ENCODE results near the gene RABL2A.
"Not testable (repeated sequence)": the region's sequence is repeated elsewhere in the genome, so short reads cannot be mapped to it uniquely, and the experiment has no call there.

The RABL2A gene

DNA sequence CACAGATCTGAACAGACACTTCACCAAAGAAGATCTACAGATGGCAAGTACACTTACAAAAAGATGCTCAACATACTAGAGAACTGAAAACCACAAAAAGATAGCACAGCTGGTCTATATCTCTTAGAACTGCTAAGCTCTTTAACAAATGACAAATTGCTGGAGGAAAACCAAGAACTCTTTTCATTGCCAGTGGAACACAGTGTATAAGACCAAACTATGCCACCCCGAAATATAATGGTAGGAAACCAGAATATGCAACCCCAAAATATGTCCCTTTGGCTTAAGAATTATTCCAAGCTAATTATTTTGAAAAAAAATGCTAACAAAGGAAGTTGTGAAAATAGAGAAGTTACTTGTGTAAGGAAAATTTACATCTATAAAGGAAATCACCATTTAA lies 21.0 kb upstream of the RABL2A start:
- DNase-seq (ENCODE audit: low read depth in 2 of 2, low spot score in 1 of 2) = not testable (repeated sequence)

GRCh38 chr2:113609822-113610221 lies 17.2 kb upstream of the RABL2A start:
- not testable (repeated sequence) for DNase-seq (ENCODE audit: low read depth in 2 of 2, low spot score in 1 of 2)

- DNase-seq (ENCODE audit: low read depth in 2 of 2, low spot score in 1 of 2) = not testable (repeated sequence)
Measured at GRCh38 chr2:113621002-113621401, 6.1 kb upstream of the RABL2A start.

- DNase-seq (ENCODE audit: low read depth in 2 of 2, low spot score in 1 of 2) = not testable (repeated sequence)
Measured at GRCh38 chr2:113625906-113626305, 1.2 kb upstream of the RABL2A start.

DNA sequence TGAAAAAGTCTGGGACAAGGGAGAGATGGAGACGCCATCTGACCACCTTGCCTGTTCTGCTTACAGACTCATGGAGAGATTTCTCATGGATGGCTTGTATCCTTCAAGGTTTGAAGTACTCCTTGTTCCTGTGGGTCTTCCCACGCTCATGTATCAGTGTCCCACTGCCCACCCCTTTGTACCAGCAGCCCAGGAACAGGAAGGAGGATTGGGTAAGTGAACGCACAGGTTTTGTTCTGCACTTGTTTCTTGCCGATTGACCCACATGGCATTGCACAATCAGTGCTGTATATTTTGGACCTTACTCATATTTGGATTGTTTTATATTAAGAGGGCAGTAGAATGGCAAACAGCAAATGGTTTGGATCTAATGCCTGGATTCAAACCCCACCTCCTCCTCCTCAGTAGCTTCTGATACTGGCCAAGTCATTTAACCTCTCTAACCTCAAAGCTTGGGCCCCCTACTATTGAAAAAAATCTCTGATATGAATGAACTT lies 5.8 kb downstream of the RABL2A start:
- DNase-seq (ENCODE audit: low read depth in 2 of 2, low spot score in 1 of 2) = not testable (repeated sequence)

DNA sequence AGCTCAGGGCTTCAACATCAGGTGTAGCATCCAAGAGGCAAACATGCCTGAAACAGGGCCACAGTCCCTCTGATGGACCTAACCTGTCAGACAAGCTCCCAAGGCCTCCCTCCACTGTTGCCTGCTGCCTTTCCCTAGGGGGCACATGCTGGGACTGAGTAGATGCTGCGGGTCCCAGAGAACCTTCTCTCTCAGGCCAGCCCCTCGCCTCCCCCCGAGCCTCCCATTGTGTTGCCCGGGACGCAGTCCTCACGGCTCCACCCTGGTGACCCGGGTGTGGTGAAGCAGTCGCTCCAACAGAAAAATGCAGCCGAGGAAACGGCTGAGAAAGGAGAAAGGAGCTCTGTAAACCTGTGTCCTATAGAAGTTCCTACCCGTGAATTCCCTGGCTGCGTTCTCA lies 8.3 kb downstream of the RABL2A start:
- DNase-seq (ENCODE audit: low read depth in 2 of 2, low spot score in 1 of 2) = not testable (repeated sequence)

DNA sequence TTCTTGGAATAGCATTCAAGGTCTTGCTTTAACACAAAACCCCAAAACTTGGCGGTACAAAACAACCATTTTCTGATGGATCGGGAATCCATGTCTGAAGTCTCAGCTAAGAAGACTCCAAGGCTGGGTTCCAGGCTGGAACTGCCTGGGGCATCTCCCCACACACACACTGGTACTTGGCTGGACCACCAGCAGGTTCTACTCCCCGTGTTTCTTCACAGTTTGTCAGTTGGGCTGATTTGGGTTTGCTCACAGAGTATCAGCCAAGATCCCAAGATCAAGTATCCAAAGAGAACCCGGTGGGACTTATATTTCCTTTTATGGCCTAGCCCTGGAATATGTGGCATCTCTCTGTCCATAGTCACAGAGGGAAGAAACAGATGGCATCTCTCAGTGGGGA lies 9.2 kb downstream of the RABL2A start:
- DNase-seq (ENCODE audit: low read depth in 2 of 2, low spot score in 1 of 2) = not testable (repeated sequence)

- DNase-seq (ENCODE audit: low read depth in 2 of 2, low spot score in 1 of 2) = not testable (repeated sequence)
Measured at GRCh38 chr2:113638084-113638483, 11.0 kb downstream of the RABL2A start.

DNA sequence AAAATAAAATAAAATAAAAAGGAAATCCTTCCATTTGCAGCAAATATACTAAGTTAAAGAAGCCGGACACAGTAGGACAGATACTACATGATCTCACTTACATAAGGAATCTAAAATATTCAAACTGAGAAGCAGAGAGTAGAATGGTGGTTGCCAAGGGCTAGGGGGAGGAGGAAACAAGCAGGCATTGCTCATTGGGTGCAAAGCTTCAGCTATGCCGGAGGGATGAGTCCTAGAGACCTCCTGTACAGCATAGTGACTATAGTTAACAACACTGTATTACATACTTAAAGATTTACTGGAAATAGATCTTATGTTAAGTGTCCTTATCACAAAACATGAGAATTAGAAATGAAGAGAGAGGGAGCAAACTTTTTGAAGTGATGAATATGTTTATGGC lies 19.2 kb downstream of the RABL2A start:
- DNase-seq (ENCODE audit: low read depth in 2 of 2, low spot score in 1 of 2) = not testable (repeated sequence)

- DNase-seq (ENCODE audit: low read depth in 2 of 2, low spot score in 1 of 2) = not testable (repeated sequence)
Measured at GRCh38 chr2:113650834-113651815, 24.1 kb downstream of the RABL2A start.

DNA sequence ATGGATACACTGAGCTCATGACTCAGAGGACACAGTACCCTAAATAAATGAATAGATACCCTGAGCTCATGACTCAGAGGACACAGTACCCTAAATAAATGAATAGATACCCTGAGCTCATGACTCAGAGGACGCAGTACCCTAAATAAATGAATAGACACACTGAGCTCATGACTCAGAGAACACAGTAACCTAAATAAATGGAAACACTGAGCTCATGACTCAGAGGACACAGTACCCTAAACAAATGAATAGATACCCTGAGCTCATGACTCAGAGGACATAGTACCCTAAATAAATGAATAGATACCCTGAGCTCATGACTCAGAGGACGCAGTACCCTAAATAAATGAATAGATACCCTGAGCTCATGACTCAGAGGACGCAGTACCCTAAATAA lies 25.5 kb downstream of the RABL2A start:
- DNase-seq (ENCODE audit: low read depth in 2 of 2, low spot score in 1 of 2) = not testable (repeated sequence)

- not testable (repeated sequence) for DNase-seq (ENCODE audit: low read depth in 2 of 2, low spot score in 1 of 2)
Measured at GRCh38 chr2:113656031-113656624, 29.1 kb downstream of the RABL2A start.

- DNase-seq (ENCODE audit: low read depth in 2 of 2, low spot score in 1 of 2) = not testable (repeated sequence)
Measured at GRCh38 chr2:113657735-113658134, 30.7 kb downstream of the RABL2A start.

DNA sequence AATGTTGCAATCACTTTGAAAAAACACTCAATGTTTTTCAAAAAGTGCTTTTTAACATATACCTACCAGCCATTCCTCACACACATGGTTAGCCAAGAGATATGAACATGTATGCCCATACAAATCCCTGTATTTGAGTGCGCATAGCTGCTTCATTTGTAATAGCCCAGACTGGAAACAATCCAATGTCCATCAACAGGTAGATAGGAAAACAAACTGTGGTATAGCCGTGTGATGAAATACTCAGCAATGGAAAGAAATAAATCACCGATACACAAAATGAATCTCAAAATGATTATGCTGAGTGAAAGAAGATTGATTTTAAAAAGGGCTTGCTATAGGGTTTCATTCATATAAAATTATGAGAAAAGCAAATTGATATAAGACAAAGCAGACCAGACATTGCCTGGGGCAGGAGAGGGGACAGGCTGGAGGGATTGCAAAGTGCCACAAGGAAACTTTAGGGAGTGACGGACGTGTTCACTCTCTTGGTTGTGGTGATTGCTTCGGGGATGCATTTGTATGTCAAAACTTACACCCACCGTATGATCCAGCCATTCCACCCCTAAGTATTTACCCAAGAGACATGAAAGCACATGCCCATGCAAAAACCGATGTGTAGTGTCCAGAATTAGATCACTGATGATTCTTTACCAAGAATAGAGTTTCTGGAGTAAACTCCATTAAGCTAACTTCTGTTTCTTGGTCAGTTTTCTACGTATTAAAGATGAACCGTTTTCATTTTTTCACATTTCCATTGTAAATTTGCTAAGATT lies 36.4 kb downstream of the RABL2A start:
- DNase-seq (ENCODE audit: low read depth in 2 of 2, low spot score in 1 of 2) = not testable (repeated sequence)

GRCh38 chr2:113664761-113665533 lies 37.9 kb downstream of the RABL2A start:
- not testable (repeated sequence) for DNase-seq (ENCODE audit: low read depth in 2 of 2, low spot score in 1 of 2)

- not testable (repeated sequence) for DNase-seq (ENCODE audit: low read depth in 2 of 2, low spot score in 1 of 2)
Measured at GRCh38 chr2:113669013-113669412, 41.9 kb downstream of the RABL2A start.

DNA sequence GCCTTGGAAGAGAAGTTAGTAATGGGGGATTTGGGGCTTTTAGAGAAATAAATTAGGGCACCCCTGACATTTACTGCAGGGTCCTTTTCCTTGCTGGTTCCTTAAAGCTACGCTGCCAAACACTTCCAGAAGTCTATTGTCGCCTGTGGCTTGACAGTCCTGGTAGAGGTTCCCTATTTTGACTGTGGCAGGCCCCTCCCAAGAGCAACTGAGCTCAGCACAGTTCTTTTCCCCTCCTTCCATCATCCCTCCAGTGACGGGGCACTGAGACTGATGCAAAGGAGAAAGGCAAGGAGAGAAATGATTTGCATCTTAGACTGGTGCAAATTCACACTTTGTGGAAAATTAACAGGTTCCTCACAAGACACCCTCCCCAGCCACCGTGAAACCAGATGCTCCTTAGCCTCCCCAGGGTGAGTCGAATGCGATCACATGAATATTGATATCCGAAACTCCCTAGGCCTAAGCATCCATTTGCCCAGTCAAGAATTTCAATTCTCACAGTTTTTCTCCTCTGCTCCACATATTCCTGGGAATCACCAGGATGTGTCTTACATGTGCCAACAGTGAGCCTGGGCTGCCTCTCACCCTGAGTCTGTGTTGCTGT lies 45.4 kb downstream of the RABL2A start:
- DNase-seq (ENCODE audit: low read depth in 2 of 2, low spot score in 1 of 2) = no peak

DNA sequence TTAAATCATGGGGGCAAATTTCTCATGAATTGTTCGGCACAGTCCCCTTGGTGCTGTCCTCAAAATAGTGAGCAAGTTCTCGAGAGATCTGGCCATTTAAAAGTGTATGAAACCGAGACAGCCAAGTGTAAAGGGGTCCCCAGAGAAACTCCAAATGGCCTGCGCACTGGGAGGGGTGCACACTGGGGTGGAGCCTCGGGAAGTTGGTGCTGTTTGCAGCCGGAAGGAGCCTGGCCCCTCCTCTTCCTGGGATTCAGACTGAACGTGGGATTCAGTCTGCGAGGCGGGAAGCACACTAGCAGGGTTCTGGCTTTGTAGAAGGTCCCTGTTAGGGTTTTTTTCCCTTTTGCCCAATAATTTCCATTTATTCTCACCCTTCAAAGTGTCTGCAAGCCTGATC lies 48.8 kb downstream of the RABL2A start:
- no peak for DNase-seq (ENCODE audit: low read depth in 2 of 2, low spot score in 1 of 2)

GRCh38 chr2:113676623-113677266 lies 49.7 kb downstream of the RABL2A start:
- no peak for DNase-seq (ENCODE audit: low read depth in 2 of 2, low spot score in 1 of 2)

DNA sequence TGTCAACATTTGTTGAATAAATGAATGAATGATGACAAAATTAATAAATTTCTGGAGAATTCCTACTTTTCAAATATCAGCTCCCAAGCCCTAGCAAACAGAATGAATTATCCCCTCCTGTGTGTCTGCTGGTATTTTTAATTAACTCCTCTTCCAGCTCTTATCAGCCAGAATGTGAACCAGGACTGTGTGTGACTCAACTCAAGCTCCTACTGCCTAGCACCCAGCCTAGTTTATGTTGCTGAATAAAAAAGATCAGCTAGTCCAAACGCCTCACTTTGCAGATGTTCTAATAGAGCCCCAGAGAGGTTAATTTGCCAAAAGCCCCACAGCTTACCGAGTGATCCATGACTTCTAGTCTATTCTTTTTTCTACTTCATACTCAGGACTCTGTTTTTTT lies 50.3 kb downstream of the RABL2A start:
- DNase-seq (ENCODE audit: low read depth in 2 of 2, low spot score in 1 of 2) = no peak

Measured in stimulated activated CD8-positive, alpha-beta memory T cell treated with anti-CD3 and anti-CD28 coated beads, Interleukin-4, amount 100 ng/mL, for 1 hour (primary cell).